Measurements from ENCODE around the gene ZNF618.

- TF ChIP-seq, protein P1, sequence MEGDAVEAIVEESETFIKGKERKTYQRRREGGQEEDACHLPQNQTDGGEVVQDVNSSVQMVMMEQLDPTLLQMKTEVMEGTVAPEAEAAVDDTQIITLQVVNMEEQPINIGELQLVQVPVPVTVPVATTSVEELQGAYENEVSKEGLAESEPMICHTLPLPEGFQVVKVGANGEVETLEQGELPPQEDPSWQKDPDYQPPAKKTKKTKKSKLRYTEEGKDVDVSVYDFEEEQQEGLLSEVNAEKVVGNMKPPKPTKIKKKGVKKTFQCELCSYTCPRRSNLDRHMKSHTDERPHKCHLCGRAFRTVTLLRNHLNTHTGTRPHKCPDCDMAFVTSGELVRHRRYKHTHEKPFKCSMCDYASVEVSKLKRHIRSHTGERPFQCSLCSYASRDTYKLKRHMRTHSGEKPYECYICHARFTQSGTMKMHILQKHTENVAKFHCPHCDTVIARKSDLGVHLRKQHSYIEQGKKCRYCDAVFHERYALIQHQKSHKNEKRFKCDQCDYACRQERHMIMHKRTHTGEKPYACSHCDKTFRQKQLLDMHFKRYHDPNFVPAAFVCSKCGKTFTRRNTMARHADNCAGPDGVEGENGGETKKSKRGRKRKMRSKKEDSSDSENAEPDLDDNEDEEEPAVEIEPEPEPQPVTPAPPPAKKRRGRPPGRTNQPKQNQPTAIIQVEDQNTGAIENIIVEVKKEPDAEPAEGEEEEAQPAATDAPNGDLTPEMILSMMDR (conservative IDR thresholded peaks at IDR 0.05; ENCODE audit: low read length), result no peak
- TF ChIP-seq EZH2phosphoT487 (IDR thresholded peaks at IDR 0.05; ENCODE audit: borderline replicate concordance), result no peak
Measured at GRCh38 chr9:113991714-113992113, 115.6 kb downstream of the ZNF618 start.
